T follicular helper cell (primary cell): Measurements from ENCODE around the gene SBF1.

Experiments used
- DNase-seq: peaks from one replicate; pipeline ENCODE4 v3.0.0-alpha.2; 2020; ENCODE audit warnings: low read depth

The SBF1 gene

DNA sequence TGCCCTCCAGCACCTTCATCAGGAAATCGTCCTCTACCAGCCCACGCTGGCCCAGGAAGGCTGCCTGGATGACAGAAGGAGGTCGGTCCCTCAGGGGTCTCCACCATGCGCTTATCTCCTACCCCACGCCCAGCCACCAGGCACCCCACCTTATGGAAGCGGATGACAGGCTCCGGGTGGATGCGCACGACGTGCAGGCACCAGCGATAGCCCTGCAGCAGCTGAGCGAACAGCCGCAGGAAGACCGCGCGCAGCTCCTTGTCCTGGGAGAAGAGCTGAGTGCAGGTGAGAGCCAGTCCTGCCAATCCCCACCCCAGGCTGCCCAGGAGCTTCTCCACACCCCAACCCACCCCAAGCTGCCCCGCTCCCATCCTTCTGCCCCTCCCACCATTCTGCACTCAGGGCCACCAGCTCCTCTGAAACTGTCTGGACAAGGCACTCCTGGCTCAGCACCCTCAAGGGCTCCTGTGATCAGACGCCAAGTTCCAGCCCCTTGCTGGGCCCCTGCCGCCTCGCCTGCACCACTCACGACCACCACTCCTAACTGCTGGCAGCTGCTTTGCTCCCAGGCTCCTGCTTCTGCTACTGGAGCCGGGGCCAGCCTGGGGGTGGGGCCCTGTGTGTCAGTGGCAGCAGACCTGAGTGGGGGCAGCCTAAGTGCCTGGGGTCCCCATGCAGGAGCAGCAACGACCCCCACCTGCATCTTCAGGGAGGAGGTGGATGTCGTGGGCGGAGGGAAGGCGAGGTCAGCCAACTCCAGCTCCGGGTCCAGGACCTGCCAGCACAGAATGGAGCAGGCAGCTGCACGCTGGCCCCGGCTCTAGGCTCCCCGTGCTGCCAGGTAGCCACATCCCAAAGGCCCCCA, 9.5 kb downstream of the SBF1 start:
- DNase-seq, result no peak

DNA sequence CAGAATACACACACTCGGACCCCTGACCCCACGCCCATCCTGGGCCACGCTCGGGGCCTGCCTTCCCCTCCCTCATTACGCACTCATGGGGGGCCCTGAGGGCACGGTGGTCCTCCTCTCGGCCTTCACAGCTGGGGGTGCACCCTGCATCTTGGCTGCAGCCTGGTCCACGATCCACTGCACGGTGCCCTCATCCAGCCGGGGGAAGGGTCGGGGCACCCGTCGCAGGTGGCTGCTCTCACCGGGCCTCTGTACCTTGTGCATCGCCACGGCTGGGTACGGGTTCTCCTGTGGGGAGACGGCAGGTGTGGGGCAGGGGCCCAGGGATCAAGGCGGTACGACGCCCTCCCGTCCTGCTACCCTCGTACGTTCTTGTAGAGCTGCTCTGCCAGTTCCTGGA, 10.4 kb downstream of the SBF1 start:
- DNase-seq, result no peak

- DNase-seq, result no peak
These were observed 11.5 kb downstream of the SBF1 start for GRCh38 chr22:50463188-50463900.

- DNase-seq, result no peak
These were observed 12.8 kb downstream of the SBF1 start for GRCh38 chr22:50461979-50462540.

- DNase-seq, result no peak
These were observed 13.3 kb downstream of the SBF1 start for GRCh38 chr22:50461536-50461935.

DNA sequence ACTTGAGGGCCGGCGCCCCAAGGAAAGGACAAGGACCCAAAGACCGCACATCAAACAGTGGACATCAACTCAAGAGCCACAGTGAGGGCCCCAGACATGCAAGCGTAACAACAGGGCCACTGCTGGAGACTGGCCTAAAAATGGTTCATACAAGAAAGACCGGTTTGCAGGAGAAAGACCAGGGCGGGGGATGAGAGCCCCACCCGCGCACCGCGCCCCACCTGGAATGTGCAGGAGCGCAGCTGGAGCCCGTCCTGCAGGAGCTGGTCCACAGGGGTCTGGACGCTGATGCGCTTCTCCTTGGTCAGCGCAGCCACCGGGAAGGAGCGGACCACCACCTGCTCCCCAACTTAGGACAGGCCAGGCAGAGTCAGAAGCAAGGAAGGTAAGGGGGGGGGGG, 13.9 kb downstream of the SBF1 start:
- no peak for DNase-seq

DNA sequence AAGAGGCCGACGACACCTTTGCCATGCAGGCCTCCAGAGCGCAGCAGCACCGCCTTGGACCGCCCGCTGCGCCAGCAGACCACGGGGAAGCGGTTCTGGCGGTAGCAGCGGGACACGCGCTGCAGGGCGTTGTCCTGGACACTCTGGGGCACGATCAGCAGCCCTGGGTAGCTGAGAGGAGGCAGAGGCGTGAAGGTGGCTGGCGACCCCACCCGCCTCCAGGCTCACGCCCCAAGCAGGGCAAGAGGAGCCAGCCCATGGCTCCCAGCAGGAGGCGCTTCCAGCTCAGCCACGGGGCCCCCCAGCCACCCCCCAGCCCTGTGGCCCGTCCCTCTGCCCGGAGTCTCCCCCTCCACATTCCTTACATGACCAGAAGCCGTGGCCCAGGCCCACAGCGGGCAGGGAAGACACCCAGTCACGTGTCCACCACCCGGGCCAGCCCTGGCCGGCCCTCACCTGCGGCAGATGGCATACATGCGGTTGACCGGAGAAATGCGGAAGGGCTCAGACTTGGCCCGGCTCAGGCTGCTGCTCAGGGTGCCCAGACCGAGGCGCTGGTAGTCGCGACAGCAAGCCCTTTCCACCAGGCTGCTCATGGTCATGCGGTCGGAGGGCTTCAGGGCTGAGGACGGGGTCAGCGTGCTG, 15.2 kb downstream of the SBF1 start:
- DNase-seq, result no peak

DNA sequence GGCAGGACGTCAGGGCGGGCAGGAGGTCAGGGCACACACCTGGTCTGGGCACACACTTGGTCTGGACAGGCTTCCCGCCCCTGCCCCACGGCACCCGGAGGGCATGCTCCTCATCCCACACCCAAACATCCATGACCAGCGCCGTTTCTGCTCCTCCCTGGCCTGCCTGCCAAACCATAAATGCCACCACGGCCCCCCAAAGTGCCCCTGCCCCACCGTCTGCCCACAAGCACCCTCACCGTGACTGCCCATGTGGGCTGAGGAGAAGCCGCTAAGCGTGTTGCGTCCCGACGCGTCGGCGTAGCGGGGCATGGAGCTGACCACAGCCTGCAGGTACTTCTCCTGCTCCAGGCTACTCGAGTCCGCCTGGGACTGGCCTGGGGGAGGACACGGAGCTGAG, 15.8 kb downstream of the SBF1 start:
- DNase-seq, result no peak

DNA sequence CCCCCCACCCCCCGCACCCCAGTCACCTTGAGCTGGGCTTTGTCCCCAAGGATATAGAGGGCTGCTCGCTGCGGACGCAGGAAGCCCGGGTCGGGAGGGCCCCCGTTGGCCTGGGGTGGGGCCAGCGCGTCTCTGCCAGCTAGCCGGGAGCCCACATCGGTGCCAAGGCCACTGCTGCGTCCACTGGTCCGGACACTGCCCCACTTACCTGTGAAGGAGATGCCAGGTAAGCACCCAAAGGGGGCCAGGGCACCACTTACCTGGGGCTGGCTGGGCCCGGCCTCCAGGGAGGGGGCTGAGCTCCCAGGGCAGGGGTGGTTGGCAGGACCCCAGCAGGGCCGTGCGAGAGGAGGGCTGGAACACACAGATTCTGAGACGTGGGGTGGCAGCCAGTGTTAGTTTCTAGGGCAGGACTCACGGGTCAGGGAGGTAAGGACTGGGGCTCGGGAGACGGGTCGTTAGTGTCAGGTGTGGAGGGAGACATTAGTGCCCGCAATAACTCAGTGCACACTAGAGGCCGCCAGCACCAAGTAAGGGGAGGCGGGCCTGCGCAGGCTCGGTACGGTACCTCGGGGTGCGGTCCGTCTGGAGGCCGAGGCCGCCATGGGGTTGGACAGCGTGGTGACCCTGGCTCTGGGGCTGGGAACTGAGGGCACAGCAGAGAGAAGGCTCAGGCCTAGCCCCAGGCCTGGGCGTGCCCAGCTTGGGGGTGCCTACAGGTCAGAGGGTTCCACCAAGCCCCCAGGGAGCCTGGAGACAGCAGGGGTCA, 18.2 kb downstream of the SBF1 start:
- DNase-seq, result no peak

GRCh38 chr22:50456026-50456425, 18.8 kb downstream of the SBF1 start:
- DNase-seq, result no peak

DNA sequence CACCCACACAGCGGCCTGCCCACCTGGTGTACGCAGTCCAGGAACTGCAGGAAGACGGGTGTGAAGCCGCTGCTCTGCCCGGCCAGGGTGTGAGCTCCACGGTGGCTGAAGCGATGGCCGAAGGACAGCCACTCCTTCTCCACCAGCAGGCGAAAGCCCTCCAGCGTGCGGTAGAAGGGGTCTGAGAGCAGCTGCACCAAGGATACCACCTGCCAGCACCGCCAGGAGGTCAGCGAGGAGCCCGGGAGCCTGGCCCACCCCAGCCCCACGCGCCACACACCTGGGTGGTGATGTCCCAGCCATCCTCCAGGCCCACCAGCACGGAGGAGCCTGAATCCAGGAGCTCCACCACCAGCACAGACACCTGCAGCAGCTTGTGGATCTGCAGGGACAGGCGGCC, 19.6 kb downstream of the SBF1 start:
- no peak for DNase-seq

- DNase-seq, result no peak
These were observed 20.2 kb downstream of the SBF1 start for GRCh38 chr22:50454556-50455075.

DNA sequence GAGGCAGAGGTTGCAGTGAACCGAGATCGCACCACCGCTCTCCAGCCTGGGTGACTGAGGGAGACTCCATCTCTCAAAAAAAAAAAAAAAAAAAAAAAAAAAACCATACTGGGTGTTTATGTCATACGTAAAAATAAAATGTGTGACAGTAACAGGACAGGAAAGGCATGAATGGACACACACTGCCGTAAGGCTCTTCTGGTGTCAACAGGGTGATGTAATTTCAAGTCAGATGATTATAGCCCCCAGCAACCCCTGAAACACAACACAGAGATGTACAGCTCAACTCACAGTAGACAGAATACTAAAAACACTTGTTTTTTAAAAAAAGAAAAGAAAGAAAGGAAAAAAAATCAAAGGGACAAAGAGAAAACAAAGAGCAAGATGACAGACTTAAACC, 22.2 kb downstream of the SBF1 start:
- no peak for DNase-seq

DNA sequence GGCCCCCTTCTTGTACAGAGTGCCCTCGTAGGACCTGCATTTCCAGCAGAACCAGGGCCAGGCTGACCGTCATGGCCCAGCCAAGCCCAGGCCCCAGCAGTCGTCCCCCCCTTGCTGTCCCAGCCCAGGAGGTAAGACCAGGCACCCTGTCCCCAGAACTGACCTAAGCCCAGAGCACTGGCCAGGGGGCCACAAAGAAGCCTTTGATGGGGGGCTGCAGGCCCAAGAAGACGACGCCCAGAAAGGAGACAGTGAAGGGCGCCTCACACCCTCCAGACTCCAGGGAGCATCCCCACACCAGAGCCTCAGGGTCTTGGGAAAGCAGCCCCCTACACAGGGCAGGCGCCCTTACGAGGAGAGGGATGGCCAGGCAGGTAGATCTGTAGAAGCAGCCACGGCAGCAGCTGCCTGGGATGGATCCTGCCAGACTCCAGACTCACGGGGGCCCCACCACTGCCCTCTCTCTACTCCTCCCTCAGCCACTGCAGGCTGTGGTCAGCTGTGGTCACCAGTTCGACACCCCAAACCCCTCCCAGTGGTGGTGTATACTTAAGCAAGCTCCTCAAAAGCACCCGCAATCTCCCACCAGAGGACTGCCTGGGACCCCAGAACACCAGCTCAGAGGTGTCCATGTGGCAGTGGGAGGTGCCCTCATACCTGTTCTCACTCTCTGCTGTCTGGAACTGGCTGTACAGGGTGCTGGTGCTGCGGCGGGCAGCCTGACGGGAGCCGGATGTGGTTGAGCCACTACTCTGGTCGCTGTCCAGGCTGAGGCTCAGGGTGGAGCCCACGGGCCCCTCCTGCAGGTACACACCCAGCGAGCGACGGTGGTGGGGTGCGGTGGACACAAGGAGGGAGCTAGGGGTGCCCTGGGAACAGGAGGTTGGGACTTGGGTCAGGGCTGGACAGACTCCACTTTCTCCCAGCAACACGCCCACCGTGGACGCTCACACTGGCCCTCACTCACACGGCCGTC, 27.0 kb downstream of the SBF1 start:
- no peak for DNase-seq

DNA sequence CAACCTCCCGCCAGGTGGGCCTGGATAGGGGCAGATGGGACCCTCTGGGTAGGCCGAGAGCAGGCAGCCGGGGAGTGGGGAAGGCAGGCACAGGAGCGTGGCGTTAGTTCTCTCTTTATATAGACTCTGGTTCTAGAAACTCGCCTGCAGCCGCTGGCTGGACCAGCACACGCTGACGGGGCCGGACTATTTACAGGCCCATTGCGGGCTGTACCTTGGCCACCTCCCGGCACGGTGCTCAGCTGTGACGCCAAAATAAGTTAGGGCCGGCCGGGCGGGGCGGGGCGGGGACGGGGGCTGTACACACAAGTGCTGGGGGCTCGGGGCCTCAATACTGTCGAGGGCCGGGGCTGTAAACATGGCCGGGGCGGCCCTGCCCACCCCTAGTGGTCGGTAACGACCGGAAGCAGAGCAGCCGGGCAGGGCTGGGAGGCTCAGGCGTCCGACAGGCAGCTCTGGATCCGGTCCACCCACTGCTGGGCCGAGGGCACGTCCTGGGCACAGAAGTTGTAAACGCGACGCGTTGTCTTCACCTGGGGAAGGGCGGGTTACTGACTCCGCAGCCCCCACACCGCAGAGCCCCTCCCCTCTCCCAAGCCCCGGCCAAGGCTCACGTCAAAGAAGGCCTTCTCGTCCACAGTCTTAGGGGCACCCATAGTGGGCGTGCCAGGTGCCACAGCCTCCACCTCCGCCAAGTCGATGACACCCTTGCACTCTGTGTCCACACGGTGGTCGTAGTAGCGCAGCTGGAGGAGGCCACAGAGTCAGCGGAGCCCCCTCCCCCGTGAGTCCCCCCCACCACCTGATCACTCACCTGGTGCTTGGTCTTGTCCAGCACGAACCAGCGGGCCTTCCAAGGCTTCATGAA, 27.9 kb downstream of the SBF1 start:
- no peak for DNase-seq

DNA sequence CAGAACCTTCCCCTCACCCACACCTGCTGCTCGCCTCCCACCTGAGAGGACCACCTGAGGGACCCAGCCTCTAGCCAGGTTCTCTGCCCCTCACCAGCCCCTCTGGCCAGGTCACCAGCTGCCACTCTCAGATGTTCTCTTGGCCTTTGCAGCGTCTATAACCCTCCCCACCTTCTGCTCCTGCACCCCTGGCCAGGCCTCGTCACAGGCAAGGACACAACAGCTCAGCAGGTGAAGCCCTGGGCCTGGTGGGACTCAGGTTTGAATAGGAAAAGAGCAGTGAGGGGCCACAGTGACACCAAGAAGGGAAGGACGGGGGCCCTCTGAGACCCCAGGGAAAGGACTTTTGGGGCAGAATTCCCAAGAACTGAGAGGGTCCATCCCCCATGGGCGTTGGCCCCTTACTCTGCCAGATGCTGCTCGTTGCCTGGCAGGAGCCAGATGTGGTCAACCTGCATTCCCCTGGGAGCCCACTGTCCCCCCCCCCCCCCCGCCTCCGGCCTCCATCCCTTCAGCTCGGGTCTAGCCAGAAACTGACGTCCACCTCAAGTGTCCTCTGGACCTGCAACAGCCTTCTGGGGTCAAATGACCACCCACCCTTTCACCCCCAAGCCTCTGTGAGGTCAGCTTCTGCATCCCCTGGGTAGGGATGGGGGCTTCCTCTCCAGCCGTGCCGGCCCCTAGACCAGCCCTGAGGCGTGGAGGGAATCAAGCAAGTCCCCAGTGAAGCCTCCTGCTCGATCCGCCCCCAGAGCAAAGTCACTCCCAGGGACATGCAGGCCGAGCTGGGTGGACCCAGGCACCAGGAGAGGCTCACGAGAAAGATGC, 28.7 kb downstream of the SBF1 start:
- no peak for DNase-seq

DNA sequence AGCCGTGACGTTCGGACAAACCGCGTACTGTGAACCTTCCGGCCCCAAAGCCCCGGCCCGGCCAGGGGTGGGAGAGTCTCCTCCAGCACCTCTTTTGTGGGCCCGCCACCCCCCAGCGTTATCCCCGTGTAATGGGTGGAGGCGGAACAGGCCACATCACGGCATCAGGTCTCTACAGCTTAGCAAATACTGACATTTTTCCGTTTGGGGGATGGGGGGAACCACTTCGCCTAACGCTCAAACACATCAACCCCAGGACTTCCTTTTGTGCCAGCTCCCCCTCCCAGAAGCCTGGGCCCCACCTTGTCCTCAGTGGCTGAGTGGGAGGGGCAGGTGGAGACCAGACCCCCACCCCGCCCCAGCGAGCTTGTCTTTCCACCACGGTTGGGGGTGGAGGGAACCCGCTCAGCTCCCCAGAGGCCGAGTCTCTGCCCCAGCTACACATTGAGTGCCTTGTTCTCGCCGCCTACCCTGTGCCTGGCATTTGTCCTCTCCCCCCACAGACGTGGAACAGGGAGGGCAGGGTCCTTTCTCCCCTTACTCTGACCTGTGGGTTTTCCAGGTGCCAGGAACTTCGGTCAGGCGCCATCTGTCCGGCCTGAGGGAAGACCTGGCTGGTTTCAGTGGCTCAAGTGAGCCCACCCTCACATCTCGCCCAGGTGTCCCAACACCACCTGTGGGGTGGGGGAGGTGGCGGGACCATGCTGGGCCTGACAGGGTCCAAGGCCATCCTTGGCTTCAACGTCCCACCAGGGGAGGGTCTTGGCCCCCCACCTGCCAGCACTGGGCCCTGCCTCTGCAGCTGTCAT, 29.6 kb downstream of the SBF1 start:
- peak; percentile 27 for DNase-seq

DNA sequence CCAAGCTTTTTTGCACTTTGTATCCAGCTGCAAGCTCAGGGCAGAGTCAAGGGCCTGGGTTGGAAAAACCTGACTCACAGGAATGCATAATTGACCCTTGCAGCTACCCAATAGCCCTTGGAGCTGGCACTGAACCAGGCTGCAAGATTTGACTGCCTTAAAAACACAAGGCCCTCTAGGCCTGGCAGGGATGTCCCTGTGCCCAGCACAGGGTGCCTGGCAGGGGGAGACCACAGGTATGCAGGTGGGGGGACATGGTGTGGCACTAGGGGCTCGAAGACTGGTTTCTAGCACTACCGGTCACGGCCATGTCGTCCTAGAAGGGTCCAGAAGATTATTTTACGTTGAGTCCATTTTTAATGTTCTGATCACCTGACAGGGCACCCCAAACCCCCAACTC, 30.2 kb downstream of the SBF1 start:
- DNase-seq, result no peak
